ENCODE results near the gene TMEFF1. TPM values are rescaled to one million over a fixed set of nuclear protein-coding genes. Genes with fewer than 3 reads are reported as not detected.

The TMEFF1 gene
- total RNA-seq, 1 experiment from 2014 or later: 1.2 TPM

DNA sequence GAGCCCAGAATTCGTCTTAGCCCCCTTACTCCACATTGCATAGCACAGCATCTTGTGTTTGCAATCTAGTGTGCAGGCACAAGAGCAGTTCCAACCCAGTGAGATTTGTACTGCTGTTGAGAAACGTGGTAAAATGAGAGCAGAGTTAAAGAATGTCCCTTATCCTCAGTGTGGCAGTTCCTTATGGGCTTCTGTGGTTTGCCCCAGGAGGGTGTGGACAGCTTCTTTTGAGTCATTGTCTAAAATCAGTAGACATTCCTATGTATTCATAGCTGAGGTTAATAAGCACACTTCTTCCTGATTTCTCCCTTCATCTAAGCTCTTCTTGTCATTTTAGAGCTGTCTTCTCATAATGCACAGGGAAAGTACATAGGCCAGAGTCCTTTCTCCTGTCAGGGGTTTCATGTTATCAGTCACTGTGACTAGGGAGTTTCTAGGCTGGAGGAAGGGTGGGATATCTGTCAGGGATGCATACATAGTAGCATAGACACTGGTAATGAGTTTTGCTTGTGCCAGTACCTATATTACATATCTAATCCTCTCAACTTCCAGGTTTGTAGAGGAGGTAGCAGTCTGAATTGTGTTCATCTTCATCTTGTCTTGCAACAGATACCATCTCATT is 102.9 kb downstream of the TMEFF1 start:
- DNase-seq (ENCODE audit: low spot score): no peak

DNA sequence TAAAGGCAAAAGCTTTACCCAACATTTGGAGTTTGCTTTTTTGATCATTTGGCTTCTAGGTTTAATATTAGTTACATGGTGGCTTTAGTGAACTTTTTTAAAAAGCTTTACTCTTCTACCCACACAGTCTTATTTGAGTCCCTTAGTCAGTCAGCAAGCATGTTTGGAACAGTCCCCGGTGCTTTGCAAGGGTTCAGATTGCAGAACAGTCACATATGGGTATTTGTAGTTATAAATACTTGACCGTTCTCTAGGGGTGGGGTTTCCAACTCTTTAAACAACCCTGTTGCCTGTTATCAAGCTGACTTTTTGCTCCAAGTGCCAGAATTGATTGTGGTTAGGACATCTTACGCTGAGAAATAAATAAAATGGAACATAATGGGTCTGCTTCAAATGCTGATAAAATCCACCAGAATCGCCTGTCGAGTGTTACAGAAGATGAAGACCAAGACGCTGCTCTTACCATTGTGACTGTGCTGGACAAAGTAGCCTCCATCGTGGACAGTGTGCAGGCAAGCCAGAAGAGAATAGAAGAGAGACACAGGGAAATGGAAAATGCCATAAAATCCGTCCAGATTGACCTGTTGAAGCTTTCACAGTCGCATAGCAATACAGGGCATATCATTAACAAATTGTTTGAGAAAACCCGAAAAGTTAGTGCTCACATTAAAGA is 105.0 kb downstream of the TMEFF1 start, which contains the start of gene CAVIN4:
CAVIN4 (plus strand) TSS at position 304 of the 673 bp plus-strand sequence; CDS start at position 369, 65 bp downstream.
- DNase-seq (ENCODE audit: low spot score): no peak

DNA sequence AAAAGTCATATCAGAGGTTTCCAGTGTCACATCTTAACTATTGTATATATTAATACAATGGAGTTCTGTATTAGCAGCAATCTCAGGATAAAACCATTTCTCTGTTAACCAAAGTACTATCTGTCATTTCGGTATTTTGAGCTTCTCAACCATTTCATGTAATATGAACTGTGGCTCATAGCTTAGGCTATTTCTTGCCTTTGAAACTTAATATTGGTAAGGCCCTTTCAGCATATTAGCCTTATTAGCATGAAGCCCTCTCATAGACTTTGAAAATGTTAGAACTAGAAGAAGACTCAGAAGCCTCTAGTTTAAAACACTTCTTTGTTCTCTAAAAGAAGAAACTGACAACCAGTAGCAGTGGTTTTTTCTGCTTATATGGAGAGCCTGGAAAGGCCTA is 105.7 kb downstream of the TMEFF1 start:
- no peak for DNase-seq (ENCODE audit: low spot score)

DNA sequence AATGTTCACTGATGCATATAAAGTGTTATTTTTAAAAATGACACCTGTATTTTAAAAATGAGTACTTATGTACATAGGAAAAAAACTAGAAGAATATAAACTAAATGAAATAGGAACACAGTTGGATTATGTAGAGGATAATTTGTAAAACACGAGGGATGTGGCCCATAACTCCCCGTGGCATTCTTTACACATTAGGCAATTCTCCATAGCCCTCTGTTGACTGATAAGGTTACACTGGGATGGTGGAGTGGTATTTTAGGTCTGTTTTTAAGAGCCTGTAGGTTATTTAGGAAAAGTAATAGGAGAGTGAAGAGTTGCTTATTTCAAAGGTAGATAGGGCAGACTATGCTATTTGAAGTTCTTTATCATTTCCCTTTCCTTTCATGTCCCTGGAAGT is 106.7 kb downstream of the TMEFF1 start:
- DNase-seq (ENCODE audit: low spot score): no peak

DNA sequence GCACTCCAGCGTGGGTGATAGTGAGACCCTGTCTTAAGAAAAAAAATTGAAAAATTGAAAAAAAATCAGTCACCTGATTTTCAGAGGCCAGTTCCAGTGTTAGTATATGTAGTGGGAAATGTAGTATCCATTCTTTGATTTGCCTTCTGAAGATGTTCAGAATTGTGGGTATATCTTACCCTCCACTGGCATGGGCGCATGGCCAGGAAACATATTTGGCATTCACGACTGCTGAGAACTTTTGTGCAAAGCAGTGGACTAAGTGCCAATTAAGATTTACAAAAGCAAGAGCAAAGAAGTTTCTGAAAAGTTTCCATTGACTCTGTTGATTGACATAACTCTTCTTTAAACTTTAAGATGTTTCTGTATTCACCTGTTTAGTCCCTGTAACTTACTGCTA is 107.3 kb downstream of the TMEFF1 start:
- DNase-seq (ENCODE audit: low spot score): no peak

DNA sequence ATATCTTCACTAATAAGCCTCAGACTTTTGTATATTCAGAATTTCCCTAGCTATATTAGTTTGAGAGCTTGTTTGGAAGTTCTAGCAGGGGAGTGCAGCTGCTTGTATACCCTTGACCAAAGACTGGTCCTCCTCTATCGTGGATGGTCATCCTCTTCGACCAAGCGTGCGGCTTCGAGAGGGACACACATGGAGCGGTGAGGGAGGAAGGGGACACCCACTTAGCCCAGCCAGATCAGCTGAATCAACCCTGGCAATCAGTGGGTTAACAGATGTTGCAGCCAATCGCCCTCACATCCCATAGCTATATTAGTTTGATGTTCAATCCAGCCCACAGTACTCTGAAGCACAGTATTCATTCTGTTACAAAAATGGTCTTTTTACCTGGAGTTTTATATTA is 108.1 kb downstream of the TMEFF1 start:
- DNase-seq (ENCODE audit: low spot score): no peak

DNA sequence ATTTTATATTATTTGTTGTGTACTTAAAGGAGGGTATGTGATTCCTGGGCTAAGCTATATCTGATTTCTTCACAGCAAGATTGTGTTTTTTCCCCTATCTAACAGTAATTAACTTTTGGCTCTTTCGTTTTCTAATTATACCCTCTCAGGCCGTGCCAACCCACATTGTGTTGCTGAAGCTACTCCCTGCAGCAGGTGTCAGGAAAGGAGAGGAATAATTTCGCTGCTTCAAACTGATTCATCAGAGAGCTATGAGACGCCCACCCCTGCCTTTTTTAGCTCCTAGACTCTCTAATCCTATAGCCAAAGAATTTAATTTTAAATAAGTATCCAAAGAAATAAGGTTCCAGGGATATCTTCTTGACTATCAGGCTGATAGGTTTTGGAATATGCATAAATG is 108.7 kb downstream of the TMEFF1 start:
- DNase-seq (ENCODE audit: low spot score): no peak

DNA sequence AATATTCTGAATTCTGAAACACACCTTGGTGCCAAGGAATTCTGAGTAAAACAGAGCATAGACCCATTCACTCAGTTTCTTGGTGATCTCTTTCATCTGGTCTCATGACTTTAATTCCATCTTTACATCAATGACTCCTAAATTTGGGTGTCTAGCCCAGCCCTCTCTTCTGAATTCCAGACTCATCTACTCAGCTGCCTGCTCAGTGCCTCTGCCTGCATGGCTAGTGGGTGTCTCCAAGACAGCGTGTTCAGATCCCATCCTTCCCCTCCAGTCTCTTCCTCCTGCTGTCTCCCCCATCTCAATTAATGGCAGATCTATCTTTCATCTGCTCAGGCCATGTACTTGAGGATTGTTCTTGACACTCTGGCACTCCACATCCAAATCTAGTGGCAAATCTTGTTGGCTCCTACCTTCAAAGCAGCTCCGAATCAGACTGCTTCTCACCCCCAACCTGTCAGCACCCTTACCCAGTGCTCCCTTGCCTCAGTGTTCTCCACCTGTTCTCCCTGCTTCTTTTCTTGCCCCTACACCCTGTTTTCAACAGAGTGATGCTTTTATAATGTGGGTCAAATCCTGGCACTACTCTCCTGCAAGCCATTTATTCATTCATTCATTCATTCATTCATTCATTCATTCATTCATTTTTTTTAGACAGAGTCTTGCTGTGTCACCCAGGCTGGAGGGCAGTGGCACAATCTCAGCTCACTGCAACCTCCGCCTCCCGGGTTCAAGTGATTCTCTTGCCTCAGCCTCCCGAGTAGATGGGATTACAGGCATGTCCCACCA is 110.3 kb downstream of the TMEFF1 start:
- DNase-seq (ENCODE audit: low spot score): no peak

DNA sequence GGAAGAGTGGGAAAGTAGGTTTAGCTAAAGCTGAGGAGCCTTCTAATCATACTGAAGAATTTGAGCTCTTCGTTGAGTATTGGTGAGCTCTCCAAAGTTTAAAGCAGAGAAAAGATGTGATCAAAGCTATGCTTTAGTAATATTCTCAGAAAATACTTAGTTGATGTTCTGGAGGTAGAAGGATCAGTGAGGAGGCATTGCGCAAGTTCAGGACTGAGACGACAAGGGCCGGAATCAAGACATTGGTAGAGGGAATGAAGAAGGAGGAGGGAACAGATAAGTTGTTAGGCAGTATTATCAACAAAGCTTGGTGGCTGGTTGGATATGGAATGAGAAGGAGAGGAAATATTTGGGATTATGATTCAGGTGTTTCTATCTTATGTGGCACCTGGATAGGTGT is 112.0 kb downstream of the TMEFF1 start:
- DNase-seq (ENCODE audit: low spot score): no peak

DNA sequence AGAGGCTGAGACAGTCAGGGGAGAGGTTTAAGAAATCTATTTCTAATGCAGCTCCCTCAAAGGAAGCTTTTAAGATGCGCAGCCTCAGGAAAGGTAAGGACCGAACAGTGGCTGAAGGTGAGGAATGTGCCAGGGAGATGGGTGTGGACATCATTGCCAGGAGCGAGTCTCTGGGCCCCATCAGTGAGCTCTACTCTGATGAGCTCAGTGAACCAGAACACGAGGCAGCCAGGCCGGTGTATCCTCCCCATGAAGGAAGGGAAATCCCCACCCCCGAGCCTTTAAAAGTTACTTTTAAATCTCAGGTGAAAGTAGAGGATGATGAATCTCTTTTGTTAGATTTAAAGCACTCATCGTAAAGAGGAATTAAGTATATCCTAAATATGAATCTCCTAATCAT is 113.1 kb downstream of the TMEFF1 start:
- no peak for DNase-seq (ENCODE audit: low spot score)

DNA sequence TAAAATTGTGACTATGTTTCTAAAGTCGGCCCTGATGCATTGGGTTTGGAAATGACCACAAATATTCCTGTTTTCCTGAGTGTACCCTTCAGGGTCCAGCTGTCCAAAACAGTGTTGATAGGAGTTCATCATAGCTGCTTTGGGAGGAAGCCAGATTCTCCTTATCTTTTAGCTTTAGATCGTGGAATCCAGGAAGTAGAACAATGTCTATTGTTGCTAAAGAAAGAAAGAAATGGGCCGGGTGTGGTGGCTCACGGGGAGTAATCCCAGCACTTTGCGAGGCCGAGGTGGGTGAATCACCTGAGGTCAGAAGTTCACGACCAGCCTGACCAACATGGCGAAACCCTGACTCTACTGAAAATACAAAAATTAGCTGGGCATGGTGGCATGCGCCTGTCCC is 114.4 kb downstream of the TMEFF1 start:
- DNase-seq (ENCODE audit: low spot score): no peak

DNA sequence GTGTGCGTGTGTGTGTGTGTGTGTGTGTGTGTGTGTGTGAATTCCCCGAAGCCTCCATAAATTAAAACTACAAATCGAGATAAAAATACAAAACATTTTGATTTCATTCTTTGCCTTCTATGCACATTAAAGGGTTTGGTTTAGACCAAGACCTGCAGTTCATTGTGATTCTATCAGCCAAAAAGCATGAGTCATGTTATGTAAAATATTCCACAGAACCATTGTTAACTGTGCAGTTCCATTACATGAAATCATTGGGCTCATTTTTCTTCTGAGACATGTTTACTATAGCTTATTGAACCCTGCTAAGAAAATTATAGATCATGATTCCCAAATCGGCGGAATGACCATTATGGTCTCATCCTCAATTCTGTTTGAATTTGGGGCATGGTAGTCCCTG is 116.6 kb downstream of the TMEFF1 start:
- no peak for DNase-seq (ENCODE audit: low spot score)

DNA sequence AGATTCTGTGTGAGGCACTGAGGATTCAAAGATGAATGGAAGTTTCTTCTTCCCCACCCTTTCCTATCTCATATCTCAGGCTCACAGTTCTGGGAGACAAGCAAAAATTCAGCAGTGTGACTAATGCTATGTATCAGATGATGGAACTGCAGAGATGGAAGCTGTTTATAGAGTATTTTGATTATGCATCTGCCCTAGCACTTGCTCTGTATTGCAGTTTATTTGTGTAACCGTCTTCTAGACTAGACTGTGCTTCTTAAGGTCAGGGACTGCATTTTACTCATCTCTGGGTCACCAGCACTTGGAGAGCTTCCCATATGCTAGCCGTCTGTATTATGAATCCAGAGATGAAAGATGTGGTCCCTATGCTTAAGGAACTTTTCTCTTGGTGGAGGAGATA is 117.5 kb downstream of the TMEFF1 start:
- DNase-seq (ENCODE audit: low spot score): no peak

DNA sequence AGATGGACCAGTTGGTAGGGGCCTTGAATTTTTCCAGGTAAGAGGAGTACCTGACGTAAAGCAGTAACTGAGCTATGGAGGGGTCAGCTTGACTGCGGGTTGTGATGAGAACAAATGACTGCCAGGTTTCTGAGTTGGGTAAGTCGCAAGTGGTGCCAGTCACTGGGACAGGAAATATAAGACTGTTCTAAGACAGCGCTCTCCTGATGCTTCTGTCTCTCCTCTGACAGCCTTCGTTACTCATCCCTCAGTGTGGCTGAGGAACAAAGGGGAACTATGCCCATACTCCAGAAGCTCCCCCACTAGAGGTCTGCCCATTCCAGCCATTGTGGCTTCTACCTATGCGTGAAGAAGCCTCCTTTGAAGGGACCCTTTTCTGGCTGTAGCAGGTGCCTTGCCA is 118.2 kb downstream of the TMEFF1 start:
- no peak for DNase-seq (ENCODE audit: low spot score)

DNA sequence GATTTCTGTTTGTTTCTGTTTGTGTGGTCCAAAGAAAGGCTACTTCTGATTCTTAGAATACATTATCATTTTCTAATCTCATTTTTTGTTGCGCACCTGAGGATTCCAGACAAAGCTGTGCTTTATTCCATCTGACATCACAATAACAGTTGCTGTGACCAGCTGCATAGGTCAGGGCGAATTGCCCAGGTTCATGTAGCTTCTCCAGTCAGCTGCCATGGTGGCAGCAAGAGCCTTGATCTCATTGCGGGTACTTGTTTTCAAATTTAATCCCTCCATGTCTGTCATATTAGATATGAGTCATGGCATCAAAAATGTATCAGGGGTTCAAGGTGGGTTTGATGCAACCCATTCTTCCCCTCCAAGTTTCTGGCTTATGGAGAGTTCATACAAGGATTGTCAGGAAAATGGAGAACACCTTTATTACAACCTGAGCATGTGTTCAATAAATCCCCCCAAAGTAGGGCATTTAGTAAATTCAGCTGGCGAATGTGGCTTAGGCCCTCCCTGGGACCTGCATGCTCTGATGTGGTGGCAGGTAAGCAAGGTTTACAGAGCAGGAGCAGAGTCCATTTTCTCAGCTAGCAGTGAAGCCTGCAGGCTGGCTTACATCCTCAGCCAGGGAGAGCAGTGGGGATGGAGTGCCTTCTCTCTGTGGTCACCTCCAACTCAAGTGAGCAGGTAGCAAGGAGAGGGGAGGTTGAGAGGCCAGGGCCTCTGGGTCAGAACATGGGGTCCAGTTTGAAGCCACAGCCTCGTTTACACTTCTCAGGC is 118.9 kb downstream of the TMEFF1 start:
- no peak for DNase-seq (ENCODE audit: low spot score)

DNA sequence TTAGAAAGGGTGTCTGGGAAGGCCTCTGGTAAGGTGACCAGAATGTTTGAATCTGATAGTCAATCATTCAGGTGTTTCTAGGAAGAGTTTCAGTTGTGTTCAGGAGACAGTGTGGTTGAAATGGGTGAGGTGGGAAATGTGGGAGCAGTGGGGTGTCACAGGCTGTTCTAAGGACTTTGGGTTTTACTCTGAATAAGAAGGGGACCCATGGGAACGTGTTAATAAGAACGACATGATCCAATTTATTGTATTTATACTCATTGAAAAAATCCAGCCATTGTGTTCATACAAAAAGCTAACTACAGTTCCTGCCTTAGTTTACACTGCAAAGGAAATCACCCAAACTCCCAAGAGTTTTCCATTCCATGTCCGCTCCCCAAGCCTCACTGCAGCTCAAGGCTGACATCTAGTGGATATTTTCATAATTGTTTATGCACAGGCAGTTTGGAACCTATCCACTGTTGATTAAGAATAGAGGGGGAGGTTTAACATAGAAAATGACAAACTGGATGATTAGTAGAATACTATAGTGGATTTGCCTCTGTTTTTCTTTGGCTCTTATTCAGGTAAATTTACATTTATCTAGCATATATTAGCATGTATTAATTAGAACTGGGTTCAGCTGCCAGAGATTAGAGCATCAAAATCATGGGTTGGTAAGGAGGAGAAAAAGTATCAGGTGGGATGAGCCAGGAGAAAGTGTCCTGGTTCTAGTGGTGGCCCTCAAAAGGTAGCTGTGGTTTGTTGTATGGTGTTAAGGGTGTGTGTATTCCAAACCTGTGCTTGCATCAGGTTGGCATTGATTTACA is 122.6 kb downstream of the TMEFF1 start:
- DNase-seq (ENCODE audit: low spot score): peak; percentile 60

DNA sequence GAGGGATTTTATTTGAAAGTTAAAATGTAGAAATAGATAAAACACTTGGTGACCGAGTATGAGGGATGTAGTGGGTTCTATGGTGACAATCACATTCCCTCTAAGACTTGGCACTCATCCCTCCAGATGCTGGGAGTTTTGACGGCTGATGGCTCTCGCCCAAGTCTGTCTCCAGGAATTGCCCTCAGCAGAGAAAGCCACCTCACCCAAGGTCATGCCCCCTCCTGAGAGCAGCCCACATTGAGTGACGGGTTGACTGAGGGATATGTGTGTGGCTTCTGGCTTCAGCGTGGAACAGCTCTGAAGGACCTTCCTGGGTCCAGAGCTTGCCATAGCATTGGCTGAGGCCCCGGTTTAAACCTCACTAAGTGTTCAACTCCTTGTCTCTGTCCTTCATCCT is 124.3 kb downstream of the TMEFF1 start:
- no peak for DNase-seq (ENCODE audit: low spot score)

DNA sequence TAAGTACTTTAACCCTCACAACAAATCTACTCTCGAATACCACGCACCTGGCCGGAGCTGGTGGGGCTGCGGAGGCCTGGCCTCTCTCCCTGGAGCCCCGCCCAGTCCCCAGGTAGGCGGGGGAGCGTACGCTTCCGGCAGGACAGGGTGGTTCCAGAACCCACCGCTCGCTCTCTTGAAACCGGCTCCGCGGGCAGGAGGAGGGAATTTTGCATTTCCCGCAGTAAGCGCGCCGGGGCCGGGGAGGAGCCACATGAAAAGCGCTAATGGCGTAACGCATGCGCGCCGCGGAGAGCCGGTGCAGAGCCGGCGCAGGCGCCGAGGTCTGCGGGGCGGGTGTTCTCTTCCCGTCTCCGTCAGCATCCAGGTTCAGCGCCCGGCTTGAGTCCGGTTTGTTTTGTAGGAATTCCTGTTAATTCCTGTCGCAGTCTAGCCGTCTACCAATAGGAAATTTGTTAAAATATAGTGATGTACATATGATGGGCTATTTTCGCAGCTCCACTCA is 125.7 kb downstream of the TMEFF1 start:
- peak; percentile 66 for DNase-seq (ENCODE audit: low spot score)

DNA sequence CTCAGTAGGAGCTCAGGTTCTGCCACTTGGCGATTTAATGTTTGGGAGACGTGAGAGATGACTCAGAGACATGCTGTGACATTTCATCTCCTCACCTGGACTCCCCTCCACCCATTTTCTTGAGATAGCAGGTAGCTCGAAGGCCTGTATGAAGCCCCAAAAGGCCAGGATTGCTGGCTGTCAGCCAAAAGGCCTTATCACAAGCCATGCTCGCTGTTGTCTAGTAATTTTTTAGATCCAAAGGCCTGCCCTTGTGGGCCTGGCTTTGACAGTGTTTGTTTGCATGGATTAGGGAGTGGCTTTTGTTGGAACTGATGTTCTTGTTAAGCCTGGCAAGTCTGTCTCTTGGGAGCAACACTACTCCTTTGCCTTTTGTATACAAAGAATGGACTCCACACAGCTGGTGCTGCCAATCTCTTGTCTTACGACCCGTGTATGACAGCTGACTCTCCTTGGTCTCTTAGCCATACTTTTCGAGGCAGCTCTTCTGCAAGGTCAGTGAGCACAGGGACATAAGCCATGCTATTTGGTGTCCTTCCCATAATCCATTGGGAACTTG is 127.7 kb downstream of the TMEFF1 start:
- DNase-seq (ENCODE audit: low spot score): no peak

DNA sequence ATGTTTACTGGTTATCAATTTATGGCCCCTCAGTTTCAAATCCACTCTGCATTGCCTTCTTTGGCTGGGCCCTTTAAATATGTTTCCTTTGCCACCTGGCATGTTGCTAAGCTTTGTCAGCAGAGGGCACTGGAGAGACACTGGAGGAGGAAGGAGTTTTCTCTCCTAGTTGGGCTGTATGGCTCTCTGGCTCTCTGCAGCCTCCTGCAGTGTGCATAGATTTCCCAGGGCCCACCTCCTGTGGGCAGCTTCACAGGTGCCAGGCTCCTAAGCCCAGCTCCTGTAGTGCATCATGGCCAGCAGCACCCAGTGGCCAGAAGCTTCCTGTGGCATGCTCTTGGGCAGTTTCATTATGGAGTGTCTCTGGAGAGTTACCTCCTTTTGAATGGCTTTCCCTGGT is 128.3 kb downstream of the TMEFF1 start:
- DNase-seq (ENCODE audit: low spot score): peak; percentile 66

DNA sequence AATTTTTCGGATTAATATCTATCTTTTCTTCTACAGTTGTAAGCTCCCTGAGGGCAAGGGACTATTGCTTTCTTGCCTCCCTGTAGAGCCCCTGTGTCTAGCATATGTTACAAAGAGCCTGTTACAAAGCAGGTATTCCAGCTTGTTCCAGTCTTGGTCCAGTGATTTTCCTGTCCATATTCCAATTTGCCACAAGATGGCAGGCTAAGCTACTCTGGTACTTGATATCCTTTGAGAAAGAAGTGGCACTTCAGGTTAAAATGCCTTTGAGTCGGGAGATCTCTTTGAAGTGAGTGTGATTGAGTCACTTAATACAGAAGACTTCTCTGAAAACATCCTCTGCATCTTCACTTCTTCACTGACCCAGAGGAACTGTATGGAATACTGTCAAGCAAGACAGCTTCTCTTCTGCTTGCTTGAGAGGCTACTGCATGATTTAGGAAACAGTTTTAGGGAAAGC is 129.4 kb downstream of the TMEFF1 start:
- peak; percentile 65 for DNase-seq (ENCODE audit: low spot score)
